ENCODE data around the gene MTCL1.

DNA sequence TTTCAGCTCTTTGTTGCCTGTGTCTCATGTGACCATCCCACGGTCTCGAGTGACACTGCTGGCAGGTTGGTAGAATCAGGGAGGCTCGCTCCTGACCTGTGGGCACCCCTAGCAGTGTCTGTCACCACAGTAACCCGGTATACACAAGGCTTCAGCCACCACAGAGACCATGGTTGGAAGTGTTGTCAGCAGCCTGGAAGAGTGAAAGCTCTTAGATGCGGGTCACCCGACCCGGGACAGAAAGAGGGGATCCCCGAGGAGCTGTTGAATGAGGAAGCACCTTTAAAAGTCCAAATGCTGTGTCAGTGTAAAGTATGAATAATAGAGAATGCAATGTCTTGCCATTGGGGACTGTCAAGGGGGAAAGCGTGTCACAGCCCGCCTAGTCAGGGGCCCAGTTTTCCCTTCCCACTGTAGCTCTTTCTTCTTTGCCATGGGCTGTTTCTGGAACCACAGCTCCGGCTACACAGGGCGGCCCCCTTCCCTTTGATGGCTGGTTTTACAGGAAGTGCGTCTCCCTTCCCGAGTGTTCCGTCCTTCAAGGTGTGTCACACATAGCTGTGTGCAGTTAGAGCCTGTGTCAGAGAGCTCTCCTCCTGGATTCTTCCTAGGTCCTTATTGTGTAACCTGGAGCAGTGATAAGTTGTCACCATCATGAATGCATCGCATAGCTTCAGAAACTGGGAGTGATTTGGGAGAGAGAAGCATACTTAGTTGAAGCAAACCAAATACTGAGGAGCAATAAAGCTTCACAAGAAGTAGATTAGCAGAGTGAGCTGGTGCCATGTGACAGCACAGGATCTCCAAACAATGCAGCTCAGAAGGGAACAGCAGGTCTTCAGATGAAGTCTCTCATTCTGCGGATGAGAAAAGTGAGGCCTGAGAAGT lies 81.4 kb downstream of the MTCL1 start:
- TF ChIP-seq NFRKB (IDR thresholded peaks at IDR 0.05) (no peak), SUZ12 (IDR thresholded peaks at IDR 0.05) (no peak), TARDBP (IDR thresholded peaks at IDR 0.05) (no peak), BHLHE40 (IDR thresholded peaks at IDR 0.05; ENCODE audit: borderline replicate concordance) (no peak)
